ENCODE results near the gene AGR2.

- TF ChIP-seq, protein P1, sequence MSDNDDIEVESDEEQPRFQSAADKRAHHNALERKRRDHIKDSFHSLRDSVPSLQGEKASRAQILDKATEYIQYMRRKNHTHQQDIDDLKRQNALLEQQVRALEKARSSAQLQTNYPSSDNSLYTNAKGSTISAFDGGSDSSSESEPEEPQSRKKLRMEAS (IDR thresholded peaks at IDR 0.05): no peak
- no peak for TF ChIP-seq EGR1 (IDR thresholded peaks at IDR 0.05)
- TF ChIP-seq TAF1 (IDR thresholded peaks at IDR 0.05; ENCODE audit: low read depth): no peak
- TF ChIP-seq TEAD4 (IDR thresholded peaks at IDR 0.05): no peak
- TF ChIP-seq REST (IDR thresholded peaks at IDR 0.05; ENCODE audit: low read depth): no peak
- TF ChIP-seq RAD21 (IDR thresholded peaks at IDR 0.05; ENCODE audit: low read depth): no peak; the same call in 1 of the 2 replicates
- TF ChIP-seq FOXM1 (IDR thresholded peaks at IDR 0.05; ENCODE audit: borderline replicate concordance, low read depth): no peak
- no peak; the same call in 1 of the 2 replicates for TF ChIP-seq CEBPB (IDR thresholded peaks at IDR 0.05)
- no peak for TF ChIP-seq YY1 (IDR thresholded peaks at IDR 0.05; ENCODE audit: low read depth)
- no peak for TF ChIP-seq USF1 (IDR thresholded peaks at IDR 0.05)
- no peak for TF ChIP-seq EP300 (IDR thresholded peaks at IDR 0.05; ENCODE audit: borderline replicate concordance)
- TF ChIP-seq CREB1 (IDR thresholded peaks at IDR 0.05; ENCODE audit: low read depth): no peak
- TF ChIP-seq ZBTB7A (IDR thresholded peaks at IDR 0.05; ENCODE audit: low read depth): no peak
- TF ChIP-seq TCF12 (IDR thresholded peaks at IDR 0.05; ENCODE audit: low read depth): 0 out of 2 replicates have a peak, but pooled peaks have one; percentile 22
These were observed at the start of gene AGR2 for GRCh38 chr7:16804674-16805439.

Measured in Ishikawa (cell line).